Activated CD4-positive, alpha-beta memory T cell treated with anti-CD3 and anti-CD28 coated beads for 36 hours (primary cell): ENCODE data around the gene L2HGDH. TPM values are rescaled to one million over a fixed set of nuclear protein-coding genes. Genes with fewer than 3 reads are reported as not detected.
A peak's percentile ranks its signal among the peaks of the same experiment; 100 is the strongest.

Source experiments
- CTCF ChIA-PET: fragments of 350-600 bp; sonication (Branson Sonifier 250); formaldehyde crosslinking; loops from one replicate; lab custom pipeline; 2021; ENCODE audit warnings: antibody characterized with exemption, inconsistent platforms; lab: Charles Lee
- POLR2A ChIA-PET: fragments of 350-600 bp; sonication (Branson Sonifier 250); formaldehyde crosslinking; loops from one replicate; lab custom pipeline; 2021; ENCODE audit warnings: antibody characterized with exemption; lab: Charles Lee
- DNase-seq: peaks from one replicate; pipeline ENCODE4 v3.0.0-alpha.2; 2020
- H3K27ac Mint-ChIP-seq: one replicate; pipeline ENCODE4 v1.8.0; 2021; ENCODE audit warnings: mixed read lengths
- H3K27me3 Mint-ChIP-seq: one replicate; pipeline ENCODE4 v1.8.0; 2021; ENCODE audit warnings: mixed read lengths
- H3K36me3 Mint-ChIP-seq: one replicate; pipeline ENCODE4 v1.8.0; 2021; ENCODE audit warnings: mixed read lengths
- H3K4me1 Mint-ChIP-seq: one replicate; pipeline ENCODE4 v1.8.0; 2021; ENCODE audit warnings: low read depth, mixed read lengths
- H3K4me3 Mint-ChIP-seq: one replicate; pipeline ENCODE4 v1.8.0; 2021; ENCODE audit warnings: mild to moderate bottlenecking, mixed read lengths
- H3K9me3 Mint-ChIP-seq: one replicate; pipeline ENCODE4 v1.8.0; 2021; ENCODE audit warnings: mixed read lengths
- intact Hi-C: fragments of 100-400 bp; cut with micrococcal nuclease; formaldehyde crosslinking; loops from one replicate; pipeline ENCODE4 v1.15.1; 2023
- total RNA-seq, 2 experiments: library from RNA; stranded (reverse); gene quantifications; one replicate each; pipeline ENCODE4 v1.2.3, GENCODE V29; 2021

Gene L2HGDH
- total RNA-seq, 2 experiments from 2014 or later, result 15.0 to 15.2 TPM

DNA sequence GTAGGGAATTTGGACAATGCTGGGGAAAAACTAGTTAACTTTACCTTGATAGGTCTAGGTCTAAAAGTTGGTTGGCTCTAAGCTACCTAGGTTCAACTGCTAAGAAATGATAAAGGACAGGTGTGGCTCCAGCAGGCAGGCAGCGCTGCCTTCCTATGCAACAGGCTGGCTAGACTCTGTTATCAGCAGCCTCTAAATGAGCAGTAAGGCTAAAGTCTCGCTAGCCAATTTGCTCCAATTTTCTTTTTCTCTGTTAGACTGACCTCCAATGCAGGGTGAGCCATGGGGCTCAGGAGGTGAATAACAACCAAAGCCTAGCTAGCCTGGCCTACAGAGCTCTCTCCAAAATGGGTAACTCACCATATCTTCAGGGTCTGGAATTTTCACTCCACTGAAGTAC is 26.6 kb upstream of the L2HGDH start:
- no peak overlapping the region for H3K27ac Mint-ChIP-seq
- H3K4me3 Mint-ChIP-seq, result no peak overlapping the region
- peaks cover 21% of the 10 kb centered on the region for H3K4me1 Mint-ChIP-seq
- intact Hi-C loops, result no loop called here
- CTCF ChIA-PET, result no interaction called here
- H3K9me3 Mint-ChIP-seq, result no peaks in the 10 kb centered on the region
- H3K36me3 Mint-ChIP-seq, result peaks cover 3% of the 10 kb centered on the region
- POLR2A ChIA-PET, result no interaction called here
- H3K27me3 Mint-ChIP-seq, result no peaks in the 10 kb centered on the region
- no peak for DNase-seq

DNA sequence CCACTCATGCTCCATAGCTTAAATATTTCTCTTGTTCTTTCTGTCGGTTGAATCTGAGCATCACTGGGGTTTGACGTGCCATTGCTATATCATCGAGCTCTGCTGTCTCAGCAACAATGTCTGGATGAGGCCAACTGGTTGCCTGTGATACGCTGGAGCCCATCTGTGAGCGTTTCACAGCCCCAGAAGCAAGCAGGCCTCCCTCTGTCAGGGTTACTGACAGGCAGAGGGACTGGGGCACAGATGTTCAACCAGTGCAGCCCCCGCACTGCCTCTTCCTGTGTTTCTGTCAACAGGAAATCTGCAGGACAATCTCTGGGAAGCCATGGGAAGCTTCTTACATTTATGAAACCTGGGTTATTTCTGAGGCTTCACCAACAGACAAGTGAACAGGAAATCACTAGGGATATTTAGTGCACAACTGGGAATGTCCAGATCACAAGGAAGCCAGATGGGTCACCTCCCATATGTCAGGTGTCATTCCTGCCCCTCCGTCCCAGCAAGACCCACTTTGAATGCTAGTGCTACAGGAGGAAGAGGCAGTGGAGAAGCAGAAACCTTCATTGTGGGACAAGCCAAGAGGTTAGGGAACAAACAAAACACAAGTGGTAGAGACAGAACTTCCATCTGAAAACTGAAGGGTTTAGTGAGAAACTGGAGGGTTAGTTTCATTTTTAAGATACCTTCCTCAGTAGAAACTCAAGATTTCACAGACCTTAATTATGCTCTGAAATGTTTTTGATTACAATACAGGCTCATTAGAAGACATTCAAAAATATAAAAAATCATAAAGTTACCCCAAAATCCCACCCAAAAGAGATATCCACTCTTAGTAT is 24.2 kb upstream of the L2HGDH start:
- no peaks in the 10 kb centered on the region for H3K9me3 Mint-ChIP-seq
- intact Hi-C loops, result no loop called here
- H3K4me1 Mint-ChIP-seq, result peaks cover 11% of the 10 kb centered on the region
- POLR2A ChIA-PET, result interaction anchor here (1.5 kb wide), 1 partner anchor 8 kb away, joined by 5 read pairs; no protein-coding TSS in a partner anchor
- H3K27me3 Mint-ChIP-seq, result no peaks in the 10 kb centered on the region
- peaks cover 3% of the 10 kb centered on the region for H3K36me3 Mint-ChIP-seq
- no peak for DNase-seq
- CTCF ChIA-PET, result interaction anchor here (0.6 to 1.4 kb wide), 2 partner anchors 15 to 23 kb away, joined by 4 read pairs; no protein-coding TSS in a partner anchor
- no peak overlapping the region for H3K4me3 Mint-ChIP-seq
- no peak overlapping the region for H3K27ac Mint-ChIP-seq

DNA sequence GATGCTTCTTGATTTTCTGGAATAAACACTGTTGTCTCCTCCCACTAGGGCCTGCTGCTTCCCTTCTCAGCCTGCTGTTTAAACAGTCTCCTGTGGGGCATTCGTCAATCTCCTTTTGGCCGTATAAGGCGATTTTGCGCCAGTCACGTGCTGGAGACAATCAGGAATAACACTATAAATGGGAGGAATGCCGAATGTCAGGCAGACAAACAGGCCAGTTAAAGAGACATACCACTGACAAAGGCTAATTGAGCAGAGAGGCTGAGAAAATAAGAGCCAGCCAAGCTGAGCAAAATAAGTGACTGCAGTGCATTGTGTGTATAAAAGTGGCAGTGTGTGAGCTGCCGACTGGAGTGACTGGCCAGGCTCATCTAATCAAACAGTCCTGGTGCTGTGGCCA is 23.4 kb upstream of the L2HGDH start:
- Mint-ChIP-seq H3K27me3 (no peaks in the 10 kb centered on the region), H3K4me1 (peaks cover 11% of the 10 kb centered on the region), H3K27ac (peak overlapping the region; percentile 24), H3K4me3 (no peak overlapping the region), H3K36me3 (no peaks in the 10 kb centered on the region), H3K9me3 (no peaks in the 10 kb centered on the region)
- ChIA-PET CTCF (interaction anchor here (0.6 to 1.4 kb wide), 4 partner anchors 9 to 493 kb away, joined by 3 to 4 read pairs (median 3); partner anchors contain the start of gene MAP4K5), POLR2A (interaction anchor here (1.5 kb wide), 1 partner anchor 9 kb away, joined by 5 read pairs; no protein-coding TSS in a partner anchor)
- no peak for DNase-seq
- intact Hi-C loops, result no loop called here

DNA sequence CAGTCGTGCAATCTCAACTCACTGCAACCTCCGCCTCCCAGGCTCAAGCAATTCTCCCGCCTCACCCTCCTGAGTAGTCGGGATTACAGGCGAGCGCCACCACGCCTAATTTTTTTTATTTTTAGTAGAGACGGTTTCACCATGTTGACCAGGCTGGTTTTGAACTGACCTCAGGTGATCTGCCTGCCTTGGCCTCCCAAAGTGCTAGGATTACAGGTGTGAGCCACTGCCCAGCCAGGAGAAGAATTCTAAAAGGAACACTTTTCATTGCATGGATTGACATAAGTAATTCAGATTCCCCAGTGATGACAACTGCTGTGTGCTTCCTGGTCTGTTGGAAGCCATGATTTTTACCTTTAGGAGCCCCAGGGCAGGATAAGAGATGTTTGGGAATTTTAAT is 22.2 kb upstream of the L2HGDH start:
- peaks cover 11% of the 10 kb centered on the region for H3K4me1 Mint-ChIP-seq
- no peaks in the 10 kb centered on the region for H3K9me3 Mint-ChIP-seq
- H3K36me3 Mint-ChIP-seq, result no peaks in the 10 kb centered on the region
- no peak overlapping the region for H3K4me3 Mint-ChIP-seq
- CTCF ChIA-PET, result no interaction called here
- POLR2A ChIA-PET, result no interaction called here
- no peak for DNase-seq
- H3K27me3 Mint-ChIP-seq, result no peaks in the 10 kb centered on the region
- intact Hi-C loops, result no loop called here
- no peak overlapping the region for H3K27ac Mint-ChIP-seq

DNA sequence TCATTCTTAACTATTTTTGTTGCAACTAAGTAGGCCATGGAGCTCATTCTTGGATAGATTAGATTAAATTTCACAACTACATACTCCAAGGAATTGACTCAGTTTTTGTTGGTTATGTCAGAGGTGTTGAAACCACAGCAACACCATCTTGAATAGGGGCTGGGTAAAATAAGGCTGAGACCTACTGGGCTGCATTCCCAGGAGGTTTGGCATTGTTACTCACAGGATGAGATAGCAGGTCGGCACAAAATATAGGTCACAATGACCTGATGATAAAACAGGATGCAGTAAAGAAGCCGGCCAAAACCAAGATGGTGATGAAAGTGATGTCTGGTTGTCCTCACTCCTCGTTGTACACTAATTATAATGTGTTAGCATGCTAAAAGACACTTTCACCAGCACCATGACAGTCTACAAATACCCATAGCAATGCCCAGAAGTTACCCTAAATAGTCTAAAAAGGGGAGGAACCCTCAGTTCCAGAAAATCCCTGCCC is 21.0 kb upstream of the L2HGDH start:
- intact Hi-C loops, result no loop called here
- H3K27ac Mint-ChIP-seq, result no peak overlapping the region
- H3K4me3 Mint-ChIP-seq, result no peak overlapping the region
- no peak for DNase-seq
- H3K27me3 Mint-ChIP-seq, result no peaks in the 10 kb centered on the region
- ChIA-PET CTCF (interaction anchor here (1.8 kb wide), 1 partner anchor 12 kb away, joined by 8 read pairs; no protein-coding TSS in a partner anchor), POLR2A (no interaction called here)
- no peaks in the 10 kb centered on the region for H3K9me3 Mint-ChIP-seq
- H3K36me3 Mint-ChIP-seq, result no peaks in the 10 kb centered on the region
- H3K4me1 Mint-ChIP-seq, result peaks cover 11% of the 10 kb centered on the region

DNA sequence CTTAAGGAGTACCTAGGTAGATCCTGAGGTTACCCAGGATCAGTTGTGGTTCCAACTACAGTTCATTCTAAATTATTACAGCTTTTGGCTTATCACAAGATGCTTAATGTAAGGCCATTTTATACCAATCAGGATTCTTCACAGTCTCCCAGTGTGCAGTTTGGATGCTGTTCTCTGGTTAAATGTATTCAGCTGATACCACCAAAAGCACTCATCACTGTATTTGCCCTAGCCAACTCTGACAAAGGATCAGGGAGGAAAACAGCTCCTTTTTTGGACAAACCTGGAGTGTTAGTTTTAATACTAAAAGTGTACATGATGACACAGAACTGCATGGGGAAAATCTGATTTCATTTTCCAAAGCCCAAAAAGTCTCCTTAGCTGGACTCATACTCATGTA is 19.6 kb upstream of the L2HGDH start:
- Mint-ChIP-seq H3K27me3 (no peaks in the 10 kb centered on the region), H3K9me3 (no peaks in the 10 kb centered on the region), H3K27ac (no peak overlapping the region), H3K36me3 (no peaks in the 10 kb centered on the region), H3K4me3 (no peak overlapping the region), H3K4me1 (peaks cover 11% of the 10 kb centered on the region)
- POLR2A ChIA-PET, result interaction anchor here (0.6 kb wide), 1 partner anchor 41 kb away, joined by 3 read pairs; no protein-coding TSS in a partner anchor
- no peak for DNase-seq
- intact Hi-C loops, result no loop called here
- CTCF ChIA-PET, result interaction anchor here (0.9 to 1.8 kb wide), 2 partner anchors 11 to 20 kb away, joined by 3 to 8 read pairs; no protein-coding TSS in a partner anchor

DNA sequence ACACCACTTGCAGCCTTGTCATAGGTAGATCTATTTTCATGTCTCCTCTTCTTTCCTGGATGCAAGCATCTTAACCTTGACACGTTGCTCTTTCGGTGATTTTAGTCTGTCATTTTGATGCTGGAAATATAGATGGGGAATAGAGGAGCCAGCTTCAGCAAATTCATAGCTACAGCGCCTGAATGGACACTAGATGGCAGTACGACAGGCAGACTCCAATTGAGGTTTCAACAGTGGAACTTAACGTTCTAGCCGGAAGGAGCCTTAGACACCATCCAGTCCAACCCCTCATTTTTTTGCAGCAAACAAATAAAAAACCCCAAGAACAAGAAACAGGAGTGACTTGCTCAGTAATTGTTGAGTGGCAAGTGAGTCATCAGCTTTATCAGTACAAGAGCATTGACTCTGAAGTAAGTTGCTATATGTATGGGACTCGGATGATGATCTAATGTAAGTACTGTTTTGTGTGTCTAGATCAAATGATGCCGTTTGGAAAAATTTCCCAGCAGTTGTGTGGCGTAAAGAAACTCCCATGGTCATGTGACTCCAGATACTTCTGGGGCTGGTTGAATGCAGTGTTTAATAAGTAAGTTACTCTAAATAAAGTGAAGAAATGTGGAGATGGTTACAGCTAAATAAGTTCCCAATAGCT is 9.1 kb upstream of the L2HGDH start:
- ChIA-PET CTCF (interaction anchor here (0.6 to 3.5 kb wide), 47 partner anchors 9 to 687 kb away, joined by 3 to 38 read pairs (median 3); partner anchors contain the start of genes CDKL1, DMAC2L, KLHDC2 and L2HGDH), POLR2A (interaction anchor here (0.7 to 1.8 kb wide), 10 partner anchors 9 to 347 kb away, joined by 3 to 9 read pairs (median 5); partner anchors contain the start of genes DMAC2L, L2HGDH, MAP4K5 and SAV1)
- Mint-ChIP-seq H3K27me3 (no peaks in the 10 kb centered on the region), H3K4me1 (peaks cover 22% of the 10 kb centered on the region), H3K9me3 (no peaks in the 10 kb centered on the region), H3K27ac (no peak overlapping the region), H3K4me3 (no peak overlapping the region), H3K36me3 (peaks cover 7% of the 10 kb centered on the region)
- intact Hi-C loops, result loop anchor here (1.0 to 10.0 kb wide), 13 partner anchors 9 to 556 kb away; partner anchors contain the start of genes DMAC2L, KLHDC2, L2HGDH and MAP4K5
- peak; percentile 79 for DNase-seq

DNA sequence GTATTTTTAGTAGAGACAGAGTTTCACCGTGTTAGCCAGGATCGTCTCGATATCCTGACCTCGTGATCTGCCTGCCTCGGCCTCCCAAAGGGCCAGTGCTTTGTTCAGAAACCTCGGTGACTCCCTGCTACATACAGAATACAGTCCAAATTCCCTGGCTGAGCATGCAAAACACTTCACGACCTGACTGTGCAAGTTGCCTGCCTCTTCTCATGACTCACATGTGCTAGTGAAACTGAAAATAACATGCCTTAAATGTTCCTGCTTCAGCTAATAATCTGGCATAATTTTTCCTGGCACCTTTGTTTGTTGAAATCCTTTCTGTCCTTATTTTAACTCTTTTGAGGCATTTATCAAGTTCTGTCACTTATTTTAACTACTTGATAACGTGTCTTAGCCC is 8.3 kb upstream of the L2HGDH start:
- H3K9me3 Mint-ChIP-seq, result no peaks in the 10 kb centered on the region
- DNase-seq, result peak; percentile 34
- no peaks in the 10 kb centered on the region for H3K27me3 Mint-ChIP-seq
- H3K4me1 Mint-ChIP-seq, result peaks cover 22% of the 10 kb centered on the region
- ChIA-PET CTCF (interaction anchor here (0.6 to 3.5 kb wide), 39 partner anchors 8 to 686 kb away, joined by 3 to 38 read pairs (median 3); partner anchors contain the start of genes CDKL1, DMAC2L, KLHDC2 and L2HGDH), POLR2A (interaction anchor here (1.0 to 1.8 kb wide), 9 partner anchors 8 to 348 kb away, joined by 3 to 9 read pairs (median 6); partner anchors contain the start of genes DMAC2L, L2HGDH, MAP4K5 and SAV1)
- peaks cover 5% of the 10 kb centered on the region for H3K36me3 Mint-ChIP-seq
- intact Hi-C loops, result loop anchor here (2.0 to 10.0 kb wide), 3 partner anchors 459 to 555 kb away; partner anchors contain the start of genes KLHDC2 and NIN
- H3K4me3 Mint-ChIP-seq, result no peak overlapping the region
- no peak overlapping the region for H3K27ac Mint-ChIP-seq

DNA sequence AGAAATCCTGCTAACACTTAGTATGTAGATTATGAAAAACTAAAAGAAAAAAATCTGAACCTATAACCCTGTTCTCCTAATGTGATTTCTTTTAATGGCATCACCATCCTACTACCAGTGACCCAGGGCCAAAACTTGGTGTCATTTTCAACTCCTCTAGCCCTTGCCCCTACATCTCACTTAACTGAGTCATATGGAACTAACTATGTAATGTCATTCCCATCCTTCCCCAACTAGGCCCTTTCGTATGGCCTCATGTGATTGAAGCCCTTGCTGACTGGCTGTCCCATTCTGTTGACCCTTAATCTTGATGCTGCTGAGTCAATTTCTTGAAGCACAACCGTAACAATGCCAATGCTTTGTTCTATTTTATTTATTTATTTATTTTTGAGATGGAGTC is 7.7 kb upstream of the L2HGDH start:
- H3K4me1 Mint-ChIP-seq, result peaks cover 22% of the 10 kb centered on the region
- DNase-seq, result no peak
- peaks cover 3% of the 10 kb centered on the region for H3K36me3 Mint-ChIP-seq
- CTCF ChIA-PET, result interaction anchor here (0.6 to 3.5 kb wide), 10 partner anchors 13 to 552 kb away, joined by 3 to 38 read pairs (median 5); partner anchors contain the start of genes CDKL1, KLHDC2 and MAP4K5
- POLR2A ChIA-PET, result interaction anchor here (1.6 to 1.8 kb wide), 3 partner anchors 44 to 349 kb away, joined by 3 to 9 read pairs (median 3); partner anchors contain the start of gene SAV1
- no peak overlapping the region for H3K4me3 Mint-ChIP-seq
- no peaks in the 10 kb centered on the region for H3K27me3 Mint-ChIP-seq
- intact Hi-C loops, result loop anchor here (2.0 to 10.0 kb wide), 4 partner anchors 315 to 555 kb away; partner anchors contain the start of genes KLHDC2 and NIN
- H3K27ac Mint-ChIP-seq, result no peak overlapping the region
- H3K9me3 Mint-ChIP-seq, result no peaks in the 10 kb centered on the region

DNA sequence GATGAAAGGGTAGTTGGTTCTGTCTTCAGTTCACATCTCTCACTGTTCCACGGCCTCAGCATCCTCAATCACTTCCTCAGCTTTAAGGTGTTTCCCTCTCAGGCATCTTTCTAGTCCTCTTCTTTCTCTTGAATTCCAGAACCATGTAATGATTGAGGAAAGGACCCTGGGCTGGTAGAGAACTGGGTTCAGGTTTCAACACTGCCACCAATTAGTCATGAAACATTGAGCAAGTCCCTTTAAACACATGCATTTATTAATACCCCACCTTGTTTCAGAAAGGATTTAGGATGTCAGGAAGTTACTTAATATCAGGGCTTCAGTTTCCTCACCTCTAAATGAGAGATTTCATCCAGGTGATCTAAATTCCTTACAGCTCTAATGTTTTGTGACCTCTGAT is 7.3 kb upstream of the L2HGDH start:
- POLR2A ChIA-PET, result no interaction called here
- H3K36me3 Mint-ChIP-seq, result peaks cover 4% of the 10 kb centered on the region
- H3K27me3 Mint-ChIP-seq, result no peaks in the 10 kb centered on the region
- intact Hi-C loops, result loop anchor here (10.0 kb wide), 1 partner anchor 314 kb away; no protein-coding TSS in a partner anchor
- DNase-seq, result no peak
- CTCF ChIA-PET, result interaction anchor here (2.0 to 3.5 kb wide), 4 partner anchors 77 to 219 kb away, joined by 5 to 38 read pairs (median 24); partner anchors contain the start of genes CDKL1 and MAP4K5
- H3K4me1 Mint-ChIP-seq, result peaks cover 23% of the 10 kb centered on the region
- H3K4me3 Mint-ChIP-seq, result no peak overlapping the region
- H3K27ac Mint-ChIP-seq, result no peak overlapping the region
- peaks cover under 1% of the 10 kb centered on the region for H3K9me3 Mint-ChIP-seq

DNA sequence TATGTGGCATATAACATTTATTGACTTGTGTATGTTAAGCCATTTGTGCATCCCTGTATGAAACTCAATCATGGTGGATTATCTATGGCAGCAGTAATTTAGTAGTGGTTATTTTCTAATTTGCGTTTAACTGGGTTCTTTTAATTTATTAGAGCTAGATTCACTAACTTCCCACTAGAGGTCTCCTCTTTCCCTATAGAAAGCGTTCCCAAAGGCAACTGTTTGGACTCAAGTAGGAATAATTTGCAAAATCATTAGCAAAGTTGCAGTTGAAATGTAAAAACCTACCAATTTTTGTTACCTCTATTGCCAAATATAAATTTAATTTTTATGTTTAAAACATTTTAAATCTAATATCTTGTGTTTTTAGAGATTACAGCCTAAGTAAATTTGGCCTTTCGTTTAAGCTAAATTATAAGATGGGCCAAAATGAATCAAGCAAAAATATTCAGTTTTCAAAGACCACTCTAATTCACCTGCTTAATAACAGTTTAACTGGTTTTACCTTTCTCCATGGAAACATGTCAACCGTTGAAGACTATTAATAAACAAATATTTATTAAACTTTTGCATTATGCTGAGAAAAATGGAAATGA is 6.1 kb upstream of the L2HGDH start:
- DNase-seq, result no peak
- intact Hi-C loops, result loop anchor here (10.0 kb wide), 1 partner anchor 313 kb away; no protein-coding TSS in a partner anchor
- Mint-ChIP-seq H3K27ac (no peak overlapping the region), H3K9me3 (peaks cover 9% of the 10 kb centered on the region), H3K4me3 (no peak overlapping the region), H3K4me1 (peaks cover 33% of the 10 kb centered on the region), H3K36me3 (peaks cover 9% of the 10 kb centered on the region), H3K27me3 (no peaks in the 10 kb centered on the region)
- CTCF ChIA-PET, result interaction anchor here (0.6 to 2.9 kb wide), 23 partner anchors 9 to 551 kb away, joined by 3 to 15 read pairs (median 4); partner anchors contain the start of genes CDKL1 and MAP4K5
- POLR2A ChIA-PET, result no interaction called here
